ENCODE results near the gene PKN1.

The PKN1 gene

GRCh38 chr19:14433554-14434501 lies 722 bp downstream of the PKN1 start:
- DNase-seq (ENCODE audit: low spot score in 2 of 2) (peak; percentile 42 to 56), ATAC-seq (ENCODE audit: low read depth) (peak; percentile 66)
- no peaks in the 10 kb centered on the region for H3K36me3 Mint-ChIP-seq

GRCh38 chr19:14434543-14435319 lies 1.6 kb downstream of the PKN1 start:
- no peaks in the 10 kb centered on the region for H3K9me3 Mint-ChIP-seq
- H3K27me3 Mint-ChIP-seq: no peaks in the 10 kb centered on the region
- H3K36me3 Mint-ChIP-seq: no peaks in the 10 kb centered on the region
- peak overlapping the region; percentile 83 for H3K4me3 Mint-ChIP-seq
- peak overlapping the region; percentile 65 for H3K27ac Mint-ChIP-seq
- DNase-seq (ENCODE audit: low spot score in 2 of 2): no peak
- H3K4me1 Mint-ChIP-seq: peaks cover 28% of the 10 kb centered on the region
- no peak for ATAC-seq (ENCODE audit: low read depth)

More at GRCh38 chr19:14433554-14434501, 722 bp downstream of the PKN1 start:
- Mint-ChIP-seq H3K27ac (peak overlapping the region; percentile 65), H3K27me3 (no peaks in the 10 kb centered on the region), H3K9me3 (no peaks in the 10 kb centered on the region), H3K4me1 (peaks cover 21% of the 10 kb centered on the region), H3K4me3 (peak overlapping the region; percentile 83)

GRCh38 chr19:14435320-14436050 lies 2.4 kb downstream of the PKN1 start:
- Mint-ChIP-seq H3K27me3 (no peaks in the 10 kb centered on the region), H3K36me3 (peaks cover 3% of the 10 kb centered on the region), H3K9me3 (no peaks in the 10 kb centered on the region), H3K4me3 (peak overlapping the region; percentile 29), H3K27ac (no peak overlapping the region), H3K4me1 (peaks cover 35% of the 10 kb centered on the region)
- DNase-seq (ENCODE audit: low spot score in 2 of 2) (no peak), ATAC-seq (ENCODE audit: low read depth) (no peak)

- Mint-ChIP-seq H3K4me1 (peaks cover 34% of the 10 kb centered on the region), H3K4me3 (no peak overlapping the region), H3K27ac (peak overlapping the region; percentile 35), H3K27me3 (no peaks in the 10 kb centered on the region), H3K9me3 (no peaks in the 10 kb centered on the region), H3K36me3 (peaks cover 6% of the 10 kb centered on the region)
- no peak for DNase-seq (ENCODE audit: low spot score in 2 of 2)
- ATAC-seq (ENCODE audit: low read depth): no peak
Measured at GRCh38 chr19:14437578-14438140, 4.6 kb downstream of the PKN1 start.

GRCh38 chr19:14439014-14439413 lies 5.9 kb downstream of the PKN1 start:
- peaks cover 37% of the 10 kb centered on the region for H3K4me1 Mint-ChIP-seq

GRCh38 chr19:14440049-14440448 lies 6.9 kb downstream of the PKN1 start:
- H3K36me3 Mint-ChIP-seq: peaks cover 20% of the 10 kb centered on the region
- H3K4me1 Mint-ChIP-seq: peaks cover 29% of the 10 kb centered on the region
- H3K9me3 Mint-ChIP-seq: no peaks in the 10 kb centered on the region
- H3K4me3 Mint-ChIP-seq: peak overlapping the region; percentile 92
- peak; percentile 75 to 76 for DNase-seq (ENCODE audit: low spot score in 2 of 2)
- H3K27me3 Mint-ChIP-seq: no peaks in the 10 kb centered on the region
- H3K27ac Mint-ChIP-seq: peak overlapping the region; percentile 89
- ATAC-seq (ENCODE audit: low read depth): peak; percentile 100

More at GRCh38 chr19:14439014-14439413, 5.9 kb downstream of the PKN1 start:
- DNase-seq (ENCODE audit: low spot score in 2 of 2) (no peak), ATAC-seq (ENCODE audit: low read depth) (no peak)
- no peaks in the 10 kb centered on the region for H3K27me3 Mint-ChIP-seq
- H3K9me3 Mint-ChIP-seq: no peaks in the 10 kb centered on the region
- H3K4me3 Mint-ChIP-seq: peak overlapping the region; percentile 60
- H3K36me3 Mint-ChIP-seq: peaks cover 13% of the 10 kb centered on the region
- peak overlapping the region; percentile 55 for H3K27ac Mint-ChIP-seq

- Mint-ChIP-seq H3K9me3 (no peaks in the 10 kb centered on the region), H3K36me3 (peaks cover 21% of the 10 kb centered on the region), H3K4me3 (peak overlapping the region; percentile 92), H3K27me3 (no peaks in the 10 kb centered on the region), H3K27ac (peak overlapping the region; percentile 11), H3K4me1 (peaks cover 29% of the 10 kb centered on the region)
- no peak for DNase-seq (ENCODE audit: low spot score in 2 of 2)
- ATAC-seq (ENCODE audit: low read depth): no peak
Measured at GRCh38 chr19:14441041-14441938, 8.2 kb downstream of the PKN1 start.

- H3K4me1 Mint-ChIP-seq: peaks cover 25% of the 10 kb centered on the region
- H3K27ac Mint-ChIP-seq: no peak overlapping the region
- no peaks in the 10 kb centered on the region for H3K27me3 Mint-ChIP-seq
- no peaks in the 10 kb centered on the region for H3K9me3 Mint-ChIP-seq
- peak overlapping the region; percentile 24 for H3K4me3 Mint-ChIP-seq
- DNase-seq (ENCODE audit: low spot score in 2 of 2) (no peak), ATAC-seq (ENCODE audit: low read depth) (no peak)
- H3K36me3 Mint-ChIP-seq: peaks cover 29% of the 10 kb centered on the region
Measured at GRCh38 chr19:14442891-14443631, 10.0 kb downstream of the PKN1 start.

- no peak for ATAC-seq (ENCODE audit: low read depth)
- Mint-ChIP-seq H3K27me3 (no peaks in the 10 kb centered on the region), H3K27ac (no peak overlapping the region), H3K9me3 (no peaks in the 10 kb centered on the region), H3K36me3 (peaks cover 32% of the 10 kb centered on the region), H3K4me3 (no peak overlapping the region), H3K4me1 (peaks cover 24% of the 10 kb centered on the region)
- no peak for DNase-seq (ENCODE audit: low spot score in 2 of 2)
Measured at GRCh38 chr19:14443632-14444216, 10.6 kb downstream of the PKN1 start.

- Mint-ChIP-seq H3K27me3 (no peaks in the 10 kb centered on the region), H3K36me3 (peaks cover 47% of the 10 kb centered on the region), H3K4me3 (no peak overlapping the region), H3K4me1 (peaks cover 9% of the 10 kb centered on the region), H3K27ac (no peak overlapping the region), H3K9me3 (no peaks in the 10 kb centered on the region)
- DNase-seq (ENCODE audit: low spot score in 2 of 2): no peak
- ATAC-seq (ENCODE audit: low read depth): no peak
Measured at GRCh38 chr19:14446336-14447036, 13.4 kb downstream of the PKN1 start.

GRCh38 chr19:14449321-14449720 lies 16.2 kb downstream of the PKN1 start:
- H3K27me3 Mint-ChIP-seq: no peaks in the 10 kb centered on the region
- DNase-seq (ENCODE audit: low spot score in 2 of 2): no peak
- H3K4me3 Mint-ChIP-seq: no peak overlapping the region
- no peak overlapping the region for H3K27ac Mint-ChIP-seq
- H3K36me3 Mint-ChIP-seq: peaks cover 39% of the 10 kb centered on the region
- peaks cover 2% of the 10 kb centered on the region for H3K4me1 Mint-ChIP-seq
- no peaks in the 10 kb centered on the region for H3K9me3 Mint-ChIP-seq
- no peak for ATAC-seq (ENCODE audit: low read depth)

All from memory B cell (primary cell).